Cardiac muscle cell (in vitro differentiated cells and primary cell): ENCODE measurements around the gene INTS3. TPM values are rescaled to one million over a fixed set of nuclear protein-coding genes. Genes with fewer than 3 reads are reported as not detected.
"Not testable (repeated sequence)": the region's sequence is repeated elsewhere in the genome, so short reads cannot be mapped to it uniquely, and the experiment has no call there.

Source experiments
- DNase-seq, 2 donors: peaks; one replicate each; pipeline versions ENCODE4 v3.0.0 to v3.0.0-alpha.2; 2010 to 2017; ENCODE audit warnings: low read depth in 1 of 2, low spot score in 1 of 2
- H3K27ac ChIP-seq: fragments of 200-600 bp; sonication (generic); 2 replicates; pipeline ENCODE4 v1.5.1; 2016
- H3K27me3 ChIP-seq: fragments of 200-600 bp; sonication (generic); 2 replicates; pipeline ENCODE4 v1.6.0; 2016; ENCODE audit warnings: control low read depth
- H3K36me3 ChIP-seq: fragments of 200-600 bp; sonication (generic); 2 replicates; pipeline ENCODE4 v1.5.1; 2016; ENCODE audit warnings: control low read depth
- H3K4me1 ChIP-seq: fragments of 200-600 bp; sonication (generic); 2 replicates; pipeline ENCODE4 v1.8.1; 2017; ENCODE audit warnings: low read depth, mild to moderate bottlenecking, mixed run types
- H3K4me3 ChIP-seq: fragments of 200-600 bp; sonication (generic); 2 replicates; pipeline ENCODE4 v1.5.1; 2016; ENCODE audit warnings: mild to moderate bottlenecking
- H3K9me3 ChIP-seq: fragments of 200-600 bp; sonication (generic); 2 replicates; pipeline ENCODE4 v1.5.1; 2017; ENCODE audit warnings: low read depth, mild to moderate bottlenecking, control low read depth
- CTCF ChIP-seq: IDR thresholded peaks from 2 replicates; pipeline ENCODE4 v1.5.1; 2012; ENCODE audit warnings: low read depth, mild to moderate bottlenecking, low read length
- polyA plus RNA-seq: library from polyadenylated mRNA; unstranded; fragments of >200 nt; fragmentation: Nextera tagmentation; extraction: Ambion mirVana; gene quantifications from 2 replicates; pipeline ENCODE4 v1.2.1, GENCODE V29; 2016
- total RNA-seq: library from RNA; depleted of rRNA; stranded (reverse); fragments of >200 nt; gene quantifications from 2 replicates; pipeline ENCODE4 v1.2.3, GENCODE V29; 2016

Gene INTS3
- total and polyA plus RNA-seq, 2 experiments from 2014 or later: 39.7 to 73.5 TPM

DNA sequence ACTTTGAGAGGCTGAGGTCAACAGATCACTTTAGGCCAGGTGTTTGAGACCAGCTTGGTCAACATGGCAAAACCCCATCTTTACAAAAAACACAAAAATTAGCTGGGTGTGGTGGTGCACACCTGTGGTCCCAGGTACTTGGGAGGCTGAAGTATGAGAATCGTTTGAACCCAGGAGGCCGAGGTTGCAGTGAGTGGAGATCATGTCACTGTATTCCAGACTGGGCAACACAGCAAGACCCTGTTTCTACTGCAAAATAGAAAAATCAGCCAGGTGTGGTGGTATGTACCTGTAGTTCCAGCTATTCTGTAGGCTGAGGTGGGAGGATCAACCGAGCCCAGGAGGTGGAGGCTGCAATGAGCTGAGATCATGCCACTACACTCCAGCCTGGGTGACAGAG is 4.2 kb upstream of the INTS3 start:
- Histone ChIP-seq H3K9me3 (no peaks in the 10 kb centered on the region), H3K4me1 (peaks cover 2% of the 10 kb centered on the region)
- no peak for TF ChIP-seq CTCF

DNA sequence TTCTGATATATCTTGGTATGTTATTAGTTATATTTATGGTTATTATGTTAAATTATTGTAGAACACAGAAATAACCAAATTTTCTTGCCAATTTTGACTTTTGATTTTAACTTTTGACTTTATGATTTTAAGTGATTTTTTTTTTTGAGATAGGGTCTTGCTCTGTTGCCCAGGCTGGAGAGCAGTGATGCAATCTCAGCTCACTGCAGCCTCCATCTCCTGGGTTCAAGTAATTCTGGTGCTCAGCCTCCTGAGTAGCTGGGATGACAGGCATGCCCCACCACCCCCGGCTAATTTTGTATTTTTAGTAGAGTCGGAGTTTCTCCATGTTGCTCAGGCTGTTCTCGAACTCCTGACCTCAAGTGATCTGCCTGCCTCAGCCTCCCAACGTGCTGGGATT is 3.2 kb upstream of the INTS3 start:
- H3K4me1 ChIP-seq, H3K36me3 ChIP-seq, H3K27ac ChIP-seq, H3K27me3 ChIP-seq, DNase-seq, H3K9me3 ChIP-seq, H3K4me3 ChIP-seq: not testable (repeated sequence)

More for the DNA sequence above, 4.2 kb upstream of the INTS3 start:
- Histone ChIP-seq H3K4me3 (no peak overlapping the region), H3K27ac (no peak overlapping the region), H3K36me3 (no peaks in the 10 kb centered on the region), H3K27me3 (no peaks in the 10 kb centered on the region)
- no peak for DNase-seq

GRCh38 chr1:153728305-153729066 is 636 bp downstream of the INTS3 start:
- no peaks in the 10 kb centered on the region for H3K9me3 ChIP-seq
- peak overlapping the region; percentile 93 for H3K27ac ChIP-seq
- no peaks in the 10 kb centered on the region for H3K27me3 ChIP-seq
- peak; percentile 55 to 71 for DNase-seq
- H3K4me3 ChIP-seq: peak overlapping the region; percentile 79
- TF ChIP-seq CTCF: no peak
- no peaks in the 10 kb centered on the region for H3K36me3 ChIP-seq
- H3K4me1 ChIP-seq: peaks cover 2% of the 10 kb centered on the region

- DNase-seq: no peak
- TF ChIP-seq CTCF: no peak
- H3K36me3 ChIP-seq: no peaks in the 10 kb centered on the region
- peaks cover 2% of the 10 kb centered on the region for H3K4me1 ChIP-seq
- no peaks in the 10 kb centered on the region for H3K9me3 ChIP-seq
- H3K4me3 ChIP-seq: no peak overlapping the region
- no peak overlapping the region for H3K27ac ChIP-seq
- no peaks in the 10 kb centered on the region for H3K27me3 ChIP-seq
These were observed 2.7 kb downstream of the INTS3 start for GRCh38 chr1:153730468-153730988.

DNA sequence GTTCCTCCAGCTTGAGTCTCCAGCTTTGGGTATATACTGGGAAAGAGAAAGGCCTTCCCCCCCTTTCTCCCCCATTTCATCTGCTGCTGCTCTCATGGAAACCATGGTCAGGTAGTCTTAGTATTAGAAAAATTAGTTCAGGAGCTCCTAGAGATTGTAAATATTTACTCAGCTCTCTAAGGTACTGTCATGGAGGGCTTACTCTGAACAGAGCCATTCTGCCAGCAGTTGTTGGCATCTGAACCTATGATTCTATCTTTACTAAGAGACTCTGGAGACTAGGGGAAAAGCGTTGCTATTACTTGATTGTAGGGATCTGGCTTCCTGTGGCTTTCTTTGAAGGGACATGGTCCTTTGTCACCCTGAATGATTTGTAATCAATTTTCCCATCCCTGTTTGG is 6.1 kb downstream of the INTS3 start:
- Histone ChIP-seq H3K4me1 (no peaks in the 10 kb centered on the region), H3K27me3 (no peaks in the 10 kb centered on the region), H3K9me3 (no peaks in the 10 kb centered on the region), H3K4me3 (no peak overlapping the region), H3K27ac (no peak overlapping the region), H3K36me3 (no peaks in the 10 kb centered on the region)
- no peak for TF ChIP-seq CTCF
- no peak for DNase-seq

- H3K36me3 ChIP-seq: no peaks in the 10 kb centered on the region
- no peaks in the 10 kb centered on the region for H3K27me3 ChIP-seq
- no peak overlapping the region for H3K27ac ChIP-seq
- no peaks in the 10 kb centered on the region for H3K4me1 ChIP-seq
- no peaks in the 10 kb centered on the region for H3K9me3 ChIP-seq
- no peak for DNase-seq
- TF ChIP-seq CTCF: no peak
- H3K4me3 ChIP-seq: no peak overlapping the region
These were observed 6.7 kb downstream of the INTS3 start for GRCh38 chr1:153734396-153735089.
